ENCODE results near the gene MAGIX.

Gene MAGIX

DNA sequence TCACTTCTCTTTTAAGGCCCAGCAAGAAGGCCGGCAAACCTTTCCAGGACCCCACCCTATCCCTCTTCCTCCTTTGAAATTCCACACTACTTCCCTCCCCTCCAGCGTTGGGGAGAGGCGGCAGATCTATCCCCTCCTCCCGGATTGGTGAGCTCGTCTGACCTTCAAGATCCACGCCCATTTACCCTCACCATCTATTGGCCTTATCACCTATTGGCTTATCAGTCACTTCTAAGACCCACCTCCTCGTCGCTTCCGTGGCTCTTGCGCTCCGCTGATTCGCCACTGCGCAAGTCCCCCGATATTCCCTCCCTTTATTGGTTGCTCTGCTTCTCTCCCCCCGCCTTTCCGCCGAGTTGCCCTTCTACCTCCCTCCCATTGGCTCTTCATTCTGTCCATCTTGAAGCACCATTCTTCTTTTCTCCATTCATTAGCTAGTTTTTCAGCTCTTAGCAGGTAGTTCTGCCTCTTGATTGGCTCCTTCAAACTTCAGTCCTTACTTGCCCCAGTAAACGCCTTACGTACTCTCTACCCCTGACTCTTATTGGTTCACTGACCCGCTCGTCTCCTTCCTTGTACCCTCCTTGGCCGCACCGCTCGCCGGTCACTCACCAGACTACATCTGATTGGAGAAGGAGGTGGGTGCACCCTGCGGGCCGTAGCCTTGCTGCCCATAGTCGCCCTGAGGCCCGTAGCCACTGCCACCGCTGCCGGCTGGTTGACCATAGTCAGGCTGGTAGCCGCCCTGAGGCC is 28.4 kb downstream of the MAGIX start:
- TF ChIP-seq, protein P1, sequence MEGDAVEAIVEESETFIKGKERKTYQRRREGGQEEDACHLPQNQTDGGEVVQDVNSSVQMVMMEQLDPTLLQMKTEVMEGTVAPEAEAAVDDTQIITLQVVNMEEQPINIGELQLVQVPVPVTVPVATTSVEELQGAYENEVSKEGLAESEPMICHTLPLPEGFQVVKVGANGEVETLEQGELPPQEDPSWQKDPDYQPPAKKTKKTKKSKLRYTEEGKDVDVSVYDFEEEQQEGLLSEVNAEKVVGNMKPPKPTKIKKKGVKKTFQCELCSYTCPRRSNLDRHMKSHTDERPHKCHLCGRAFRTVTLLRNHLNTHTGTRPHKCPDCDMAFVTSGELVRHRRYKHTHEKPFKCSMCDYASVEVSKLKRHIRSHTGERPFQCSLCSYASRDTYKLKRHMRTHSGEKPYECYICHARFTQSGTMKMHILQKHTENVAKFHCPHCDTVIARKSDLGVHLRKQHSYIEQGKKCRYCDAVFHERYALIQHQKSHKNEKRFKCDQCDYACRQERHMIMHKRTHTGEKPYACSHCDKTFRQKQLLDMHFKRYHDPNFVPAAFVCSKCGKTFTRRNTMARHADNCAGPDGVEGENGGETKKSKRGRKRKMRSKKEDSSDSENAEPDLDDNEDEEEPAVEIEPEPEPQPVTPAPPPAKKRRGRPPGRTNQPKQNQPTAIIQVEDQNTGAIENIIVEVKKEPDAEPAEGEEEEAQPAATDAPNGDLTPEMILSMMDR (IDR thresholded peaks at IDR 0.05; ENCODE audit: insufficient read depth, low read depth, low read length, missing control alignments), result no peak
- DNase-seq (ENCODE audit: low read depth), result peak; percentile 98
- H3K4me3 ChIP-seq (ENCODE audit: low read length), result peak overlapping the region; percentile 64

- DNase-seq (ENCODE audit: low read depth), result no peak
- TF ChIP-seq, protein P1 (IDR thresholded peaks at IDR 0.05; ENCODE audit: insufficient read depth, low read depth, low read length, missing control alignments), result no peak
- H3K4me3 ChIP-seq (ENCODE audit: low read length), result peak overlapping the region; percentile 64
Measured at GRCh38 chrX:49191574-49192011, 29.0 kb downstream of the MAGIX start.

GRCh38 chrX:49192722-49193328 is 30.3 kb downstream of the MAGIX start:
- TF ChIP-seq, protein P1 (IDR thresholded peaks at IDR 0.05; ENCODE audit: insufficient read depth, low read depth, low read length, missing control alignments), result peak; percentile 65
- peak; percentile 50 for DNase-seq (ENCODE audit: low read depth)
- no peak overlapping the region for H3K4me3 ChIP-seq (ENCODE audit: low read length)

DNA sequence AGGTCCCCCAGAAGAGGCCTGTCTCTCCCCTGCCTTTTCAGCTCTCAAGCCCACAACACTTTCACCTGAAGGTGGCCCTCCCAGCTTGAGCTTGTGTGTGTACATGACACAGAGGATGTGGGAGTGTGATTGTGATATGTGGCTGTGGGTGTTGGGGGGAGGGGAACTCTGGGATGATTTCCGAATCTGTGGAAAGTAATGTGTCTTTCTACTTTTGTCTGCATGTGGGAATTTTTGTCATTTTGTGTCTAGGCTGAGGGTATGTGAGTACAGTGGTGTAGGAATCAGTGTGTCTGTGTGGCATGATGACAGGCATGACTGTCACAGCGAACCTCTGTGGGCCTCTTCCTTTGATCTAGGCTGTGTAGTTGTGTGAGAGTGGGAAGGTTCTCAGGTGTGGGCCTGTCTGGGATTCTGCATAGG is 31.0 kb downstream of the MAGIX start:
- TF ChIP-seq, protein P1 (IDR thresholded peaks at IDR 0.05; ENCODE audit: insufficient read depth, low read depth, low read length, missing control alignments), result no peak
- no peak for DNase-seq (ENCODE audit: low read depth)
- no peak overlapping the region for H3K4me3 ChIP-seq (ENCODE audit: low read length)

- TF ChIP-seq, protein P1 (IDR thresholded peaks at IDR 0.05; ENCODE audit: insufficient read depth, low read depth, low read length, missing control alignments), result no peak
- no peak for DNase-seq (ENCODE audit: low read depth)
- H3K4me3 ChIP-seq (ENCODE audit: low read length), result no peak overlapping the region
Measured at GRCh38 chrX:49197543-49198087, 35.1 kb downstream of the MAGIX start.

GRCh38 chrX:49198540-49199314 is 36.2 kb downstream of the MAGIX start:
- no peak for DNase-seq (ENCODE audit: low read depth)
- H3K4me3 ChIP-seq (ENCODE audit: low read length), result no peak overlapping the region
- TF ChIP-seq, protein P1 (IDR thresholded peaks at IDR 0.05; ENCODE audit: insufficient read depth, low read depth, low read length, missing control alignments), result no peak
